Suprapubic skin (tissue), 4 donors: ENCODE results near the gene PCDHGC4. TPM values are rescaled to one million over a fixed set of nuclear protein-coding genes. Genes with fewer than 3 reads are reported as not detected.
A peak's percentile ranks its signal among the peaks of the same experiment; 100 is the strongest.

Source experiments
- DNase-seq, 2 donors: peaks; one replicate each; pipeline ENCODE4 v3.0.0-alpha.2; 2019; ENCODE audit warnings: low spot score in 2 of 2
- H3K27ac ChIP-seq: fragments of 200-600 bp; sonication (generic); one replicate; pipeline ENCODE4 v1.5.1; 2019
- H3K27me3 ChIP-seq: fragments of 200-600 bp; sonication (generic); one replicate; pipeline ENCODE4 v1.5.1; 2019
- H3K36me3 ChIP-seq: fragments of 200-600 bp; sonication (generic); one replicate; pipeline ENCODE4 v1.5.1; 2019
- H3K4me1 ChIP-seq: fragments of 200-600 bp; sonication (generic); one replicate; pipeline ENCODE4 v1.5.1; 2019
- H3K4me3 ChIP-seq: fragments of 200-600 bp; sonication (generic); one replicate; pipeline ENCODE4 v1.5.1; 2019; ENCODE audit warnings: mild to moderate bottlenecking
- H3K9me3 ChIP-seq: fragments of 200-600 bp; sonication (generic); one replicate; pipeline ENCODE4 v1.5.1; 2019
- CTCF ChIP-seq, 2 donors: fragments of 200-600 bp in 1 of 2; fragments of 450-650 bp in 1 of 2; sonication (generic) in 1 of 2; IDR thresholded peaks; one replicate each; pipeline ENCODE4 v1.5.1; 2016 to 2019; ENCODE audit warnings: antibody characterized with exemption in 2 of 2, mild to moderate bottlenecking in 1 of 2, moderate library complexity in 1 of 2
- EP300 ChIP-seq: sonication (generic); formaldehyde crosslinking; IDR thresholded peaks from one replicate; pipeline ENCODE4 v1.6.1; 2017; ENCODE audit warnings: antibody characterized with exemption
- POLR2A ChIP-seq, 2 donors: fragments of 450-650 bp; IDR thresholded peaks; one replicate each; pipeline ENCODE4 v1.6.1; 2017; ENCODE audit warnings: antibody characterized with exemption in 2 of 2, mild to moderate bottlenecking in 2 of 2, moderate library complexity in 2 of 2
- POLR2AphosphoS5 ChIP-seq, 3 donors: sonication (generic); formaldehyde crosslinking; IDR thresholded peaks; one replicate each; pipeline ENCODE4 v1.6.1; 2017; ENCODE audit warnings: antibody characterized with exemption in 3 of 3
- WGBS: methylation state at CpG from one replicate; pipeline ENCODE4 v1.1.5; 2018; 5-methylcytosine and 5-hydroxymethylcytosine counted together
- total RNA-seq, 4 donors: library from RNA; depleted of rRNA; stranded (reverse); fragments of >200 nt; gene quantifications; one replicate each; pipeline ENCODE4 v1.1.0, GENCODE V29; 2016

The PCDHGC4 gene
- total RNA-seq, 4 donors from 2014 or later: 2.7 to 30.6 (median 15.0) TPM

GRCh38 chr5:141494761-141495452, 10.1 kb downstream of the PCDHGC4 start:
- TF ChIP-seq EP300 (no peak), POLR2AphosphoS5 (IDR thresholded peaks at IDR 0.05) (no peak), POLR2A (IDR thresholded peaks at IDR 0.05) (no peak), CTCF (IDR thresholded peaks at IDR 0.05) (no peak)
- no peak overlapping the region for H3K4me3 ChIP-seq
- peak overlapping the region; percentile 20 for H3K27ac ChIP-seq
- H3K36me3 ChIP-seq: peaks cover 30% of the 10 kb centered on the region
- 70% methylated on average over 16 of the region's 22 CpGs for WGBS
- peaks cover 4% of the 10 kb centered on the region for H3K27me3 ChIP-seq
- no peak for DNase-seq
- peaks cover 30% of the 10 kb centered on the region for H3K4me1 ChIP-seq
- H3K9me3 ChIP-seq: no peaks in the 10 kb centered on the region

- WGBS: 76% methylated on average over 8 of the region's 8 CpGs
- peaks cover 4% of the 10 kb centered on the region for H3K27me3 ChIP-seq
- H3K9me3 ChIP-seq: no peaks in the 10 kb centered on the region
- peak overlapping the region; percentile 20 for H3K27ac ChIP-seq
- DNase-seq: no peak
- no peak overlapping the region for H3K4me3 ChIP-seq
- peaks cover 25% of the 10 kb centered on the region for H3K36me3 ChIP-seq
- H3K4me1 ChIP-seq: peaks cover 30% of the 10 kb centered on the region
- TF ChIP-seq POLR2A (IDR thresholded peaks at IDR 0.05) (no peak), EP300 (no peak), POLR2AphosphoS5 (IDR thresholded peaks at IDR 0.05) (no peak), CTCF (IDR thresholded peaks at IDR 0.05) (no peak)
These were observed 10.6 kb downstream of the PCDHGC4 start for GRCh38 chr5:141495453-141495811.

- TF ChIP-seq POLR2AphosphoS5 (IDR thresholded peaks at IDR 0.05) (no peak), EP300 (no peak), POLR2A (IDR thresholded peaks at IDR 0.05) (no peak), CTCF (IDR thresholded peaks at IDR 0.05) (no peak)
- DNase-seq: no peak
- 69% methylated on average over 4 of the region's 4 CpGs for WGBS
- peaks cover 20% of the 10 kb centered on the region for H3K36me3 ChIP-seq
- no peaks in the 10 kb centered on the region for H3K9me3 ChIP-seq
- H3K4me1 ChIP-seq: peaks cover 30% of the 10 kb centered on the region
- H3K27me3 ChIP-seq: no peaks in the 10 kb centered on the region
- no peak overlapping the region for H3K4me3 ChIP-seq
- no peak overlapping the region for H3K27ac ChIP-seq
These were observed 11.2 kb downstream of the PCDHGC4 start for GRCh38 chr5:141496038-141496437.

GRCh38 chr5:141501761-141502160, 16.9 kb downstream of the PCDHGC4 start:
- Histone ChIP-seq H3K36me3 (peaks cover 23% of the 10 kb centered on the region), H3K27me3 (no peaks in the 10 kb centered on the region), H3K4me3 (no peak overlapping the region), H3K4me1 (peaks cover 2% of the 10 kb centered on the region), H3K9me3 (no peaks in the 10 kb centered on the region), H3K27ac (no peak overlapping the region)
- no peak for DNase-seq
- 88% methylated on average over 7 of the region's 7 CpGs for WGBS
- TF ChIP-seq CTCF (IDR thresholded peaks at IDR 0.05) (no peak), EP300 (no peak), POLR2A (IDR thresholded peaks at IDR 0.05) (no peak), POLR2AphosphoS5 (IDR thresholded peaks at IDR 0.05) (no peak)

GRCh38 chr5:141503681-141504080, 18.9 kb downstream of the PCDHGC4 start:
- H3K9me3 ChIP-seq: no peaks in the 10 kb centered on the region
- peaks cover 20% of the 10 kb centered on the region for H3K4me1 ChIP-seq
- no peak overlapping the region for H3K4me3 ChIP-seq
- no peaks in the 10 kb centered on the region for H3K27me3 ChIP-seq
- 84% methylated on average over 2 of the region's 2 CpGs for WGBS
- TF ChIP-seq POLR2AphosphoS5 (IDR thresholded peaks at IDR 0.05): no peak
- no peak for TF ChIP-seq CTCF (IDR thresholded peaks at IDR 0.05)
- no peak for TF ChIP-seq POLR2A (IDR thresholded peaks at IDR 0.05)
- no peak for TF ChIP-seq EP300
- no peak overlapping the region for H3K27ac ChIP-seq
- peaks cover 30% of the 10 kb centered on the region for H3K36me3 ChIP-seq
- DNase-seq: no peak
